ENCODE measurements around the gene PPARA. TPM values are rescaled to one million over a fixed set of nuclear protein-coding genes. Genes with fewer than 3 reads are reported as not detected.

PPARA gene
- total and polyA plus RNA-seq, 7 experiments from 2014 or later = 3.7 to 21.6 (median 16.4) TPM

DNA sequence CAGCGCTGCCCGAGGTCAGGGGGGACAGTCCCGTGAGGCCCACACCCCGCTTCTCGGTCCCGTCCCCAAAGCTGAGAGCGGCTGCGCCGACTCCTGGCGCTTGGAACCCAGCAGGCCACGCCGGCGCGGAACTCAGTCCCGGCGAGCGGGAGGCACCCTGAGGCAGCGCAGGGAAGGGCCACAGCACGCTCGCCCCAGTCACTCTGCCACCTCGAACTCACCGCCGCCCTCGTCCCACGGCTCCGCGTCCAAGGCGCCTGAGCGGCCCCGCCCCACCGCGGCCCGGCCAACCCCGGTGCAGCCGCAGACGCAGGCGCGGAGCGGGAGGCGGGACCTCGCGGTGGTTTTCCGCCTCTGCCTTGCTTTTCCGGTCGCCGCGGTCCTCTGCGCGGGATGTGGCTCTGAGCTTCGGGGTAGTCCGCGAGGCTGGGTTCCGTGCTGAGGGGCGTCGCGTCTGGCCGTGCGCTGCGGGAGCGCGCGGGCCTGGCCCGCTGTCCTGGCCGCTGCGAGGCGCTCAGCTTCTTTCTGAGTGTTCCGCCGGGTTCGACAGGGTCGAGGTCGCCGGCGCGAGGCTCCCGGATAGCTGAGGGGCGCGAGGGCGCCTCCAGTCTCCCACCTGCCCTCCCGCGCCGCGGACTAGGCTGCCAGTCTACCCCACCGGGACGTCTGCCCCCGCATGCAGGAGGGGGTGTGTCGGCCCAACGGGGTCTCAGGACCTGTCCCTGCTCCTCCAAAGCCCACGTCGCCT lies 99.9 kb downstream of the PPARA start, which contains the start of gene CDPF1:
TSS of gene CDPF1 (minus strand) at position 259 of the 748 bp plus-strand sequence. CDS start 2,009 bp downstream, outside the sequence.
- CTCF ChIA-PET = interaction anchor here (0.8 to 1.3 kb wide), 3 partner anchors 46 to 129 kb away, joined by 3 to 4 read pairs (median 3); no protein-coding TSS in a partner anchor

GRCh38 chr22:46250783-46251125 lies 100.4 kb downstream of the PPARA start:
- ChIA-PET POLR2A (interaction anchor here (0.9 to 3.1 kb wide), 5 partner anchors 10 to 101 kb away, joined by 3 to 19 read pairs (median 4); partner anchors contain the start of genes GTSE1 and TTC38), CTCF (interaction anchor here (0.8 to 1.3 kb wide), 3 partner anchors 45 to 129 kb away, joined by 3 to 4 read pairs (median 3); no protein-coding TSS in a partner anchor)
- intact Hi-C loops (cut with micrococcal nuclease) = loop anchor here (1.0 to 10.0 kb wide), 9 partner anchors 16 to 238 kb away; partner anchors contain the start of genes GTSE1 (in 2 of the 2) and TRMU (in 1 of the 2)
- H3K9me3 ChIP-seq (ENCODE audit: control insufficient read depth in 2 of 3, low read length in 3 of 3) = no peaks in the 10 kb centered on the region
- Mint-ChIP-seq H3K9me3 (peaks cover 0 to 5% (median 0%) of the 10 kb centered on the region in 11 donors), H3K36me3 (peaks cover 0 to 6% (median 0%) of the 10 kb centered on the region in 5 donors), H3K4me3 (peak overlapping the region; percentile 74 to 93 (median 83)), H3K27ac (peak overlapping the region; percentile 36 to 92 (median 76)), H3K27me3 (no peaks in the 10 kb centered on the region), H3K4me1 (peaks cover 17 to 32% (median 27%) of the 10 kb centered on the region in 7 donors)
- H3K36me3 ChIP-seq (ENCODE audit: control insufficient read depth in 2 of 3, insufficient read depth in 3 of 3, low read length in 3 of 3) = no peaks in the 10 kb centered on the region
- ATAC-seq (peak; percentile 0), DNase-seq (peak in 2 of 9 donors; percentile 9 to 12)
- peak overlapping the region; percentile 77 for H3K27ac ChIP-seq (ENCODE audit: low read depth, low read length)
- peaks cover 5 to 7% of the 10 kb centered on the region in 2 donors for H3K4me1 ChIP-seq (ENCODE audit: control insufficient read depth in 2 of 2, insufficient read depth in 2 of 2, low read length in 2 of 2)
- H3K27me3 ChIP-seq (ENCODE audit: control insufficient read depth in 2 of 2, insufficient read depth in 2 of 2, low read length in 2 of 2) = no peaks in the 10 kb centered on the region
- H3K4me3 ChIP-seq (ENCODE audit: low read length) = peak overlapping the region; percentile 71

More for the DNA sequence above, 99.9 kb downstream of the PPARA start, which contains the start of gene CDPF1:
- Mint-ChIP-seq H3K9me3 (peaks cover 0 to 5% (median 0%) of the 10 kb centered on the region in 11 donors), H3K4me3 (peak within 1 kb of the TSS; percentile 74 to 93 (median 83)), H3K27me3 (no peaks in the 10 kb centered on the region), H3K4me1 (peaks cover 17 to 32% (median 29%) of the 10 kb centered on the region in 7 donors), H3K27ac (peak within 1 kb of the TSS; percentile 51 to 92 (median 77)), H3K36me3 (peaks cover 0 to 6% (median 0%) of the 10 kb centered on the region in 5 donors)
- Histone ChIP-seq H3K4me3 (ENCODE audit: low read length) (peak within 1 kb of the TSS; percentile 71), H3K27ac (ENCODE audit: low read depth, low read length) (peak within 1 kb of the TSS; percentile 77), H3K27me3 (ENCODE audit: control insufficient read depth in 2 of 2, insufficient read depth in 2 of 2, low read length in 2 of 2) (no peaks in the 10 kb centered on the region), H3K4me1 (ENCODE audit: control insufficient read depth in 2 of 2, insufficient read depth in 2 of 2, low read length in 2 of 2) (peaks cover 5 to 7% of the 10 kb centered on the region in 2 donors), H3K9me3 (ENCODE audit: control insufficient read depth in 2 of 3, low read length in 3 of 3) (no peaks in the 10 kb centered on the region), H3K36me3 (ENCODE audit: control insufficient read depth in 2 of 3, insufficient read depth in 3 of 3, low read length in 3 of 3) (peaks cover 0 to 4% (median 0%) of the 10 kb centered on the region in 3 experiments)
- intact Hi-C loops (cut with micrococcal nuclease) = loop anchor here (1.0 to 10.0 kb wide), 8 partner anchors 17 to 238 kb away; partner anchors contain the start of genes GTSE1 (in 2 of the 2) and TRMU (in 1 of the 2)
- ATAC-seq (peak; percentile 97), DNase-seq (peak; percentile 82 to 96 (median 86))
- POLR2A ChIA-PET = interaction anchor here (0.7 to 3.1 kb wide), 7 partner anchors 9 to 214 kb away, joined by 3 to 19 read pairs (median 4); partner anchors contain the start of genes GTSE1 and TTC38

- intact Hi-C loops (cut with micrococcal nuclease) = loop anchor here (1.0 to 10.0 kb wide), 5 partner anchors 16 to 239 kb away; partner anchors contain the start of gene TRMU (in 1 of the 2)
- H3K9me3 Mint-ChIP-seq = peaks cover 0 to 5% (median 0%) of the 10 kb centered on the region in 11 donors
- Histone ChIP-seq H3K36me3 (ENCODE audit: control insufficient read depth in 2 of 3, insufficient read depth in 3 of 3, low read length in 3 of 3) (no peaks in the 10 kb centered on the region), H3K4me3 (ENCODE audit: low read length) (no peak overlapping the region), H3K4me1 (ENCODE audit: control insufficient read depth in 2 of 2, insufficient read depth in 2 of 2, low read length in 2 of 2) (peaks cover 5 to 7% of the 10 kb centered on the region in 2 donors), H3K9me3 (ENCODE audit: control insufficient read depth in 2 of 3, low read length in 3 of 3) (no peaks in the 10 kb centered on the region), H3K27me3 (ENCODE audit: control insufficient read depth in 2 of 2, insufficient read depth in 2 of 2, low read length in 2 of 2) (no peaks in the 10 kb centered on the region), H3K27ac (ENCODE audit: low read depth, low read length) (no peak overlapping the region)
- H3K4me1 Mint-ChIP-seq = peaks cover 17 to 31% (median 27%) of the 10 kb centered on the region in 7 donors
- DNase-seq (no peak), ATAC-seq (no peak)
- peak overlapping the region; percentile 74 to 93 (median 83) for H3K4me3 Mint-ChIP-seq
- ChIA-PET CTCF (no interaction called here), POLR2A (interaction anchor here (3.1 kb wide), 1 partner anchor 45 kb away, joined by 19 read pairs; the partner anchor contains the start of gene GTSE1)
- H3K36me3 Mint-ChIP-seq = peaks cover 0 to 5% (median 0%) of the 10 kb centered on the region in 5 donors
- peak overlapping the region; percentile 5 to 92 (median 76) for H3K27ac Mint-ChIP-seq
- peaks cover 0 to 3% (median 0%) of the 10 kb centered on the region in 5 donors for H3K27me3 Mint-ChIP-seq
These were observed 100.9 kb downstream of the PPARA start for GRCh38 chr22:46251266-46251665.

DNA sequence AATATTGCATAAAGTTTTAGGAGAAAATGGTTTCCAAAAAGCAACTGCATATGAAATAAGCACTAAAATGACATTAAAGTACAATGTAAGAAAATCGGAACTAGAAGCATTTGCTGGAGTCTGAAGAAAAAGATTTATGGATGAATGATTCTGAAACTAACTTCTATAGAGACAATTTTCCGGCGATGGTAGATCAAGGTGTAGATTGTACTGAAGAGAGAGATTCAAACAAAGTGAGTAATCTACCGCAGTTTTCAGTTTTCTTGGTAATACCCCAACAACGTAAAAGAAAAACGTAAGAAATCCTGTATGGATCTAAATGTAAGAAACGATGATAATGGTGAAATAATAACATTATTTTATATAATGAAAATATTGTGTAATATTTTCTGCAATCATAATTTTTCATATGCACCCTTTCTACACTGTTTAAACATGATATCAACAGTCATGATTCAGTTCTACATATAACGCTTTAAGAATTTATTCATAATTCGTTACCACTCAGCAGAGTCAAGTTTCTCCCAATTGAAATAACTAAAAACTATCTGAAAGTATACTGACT lies 101.6 kb downstream of the PPARA start:
- CTCF ChIA-PET = no interaction called here
- H3K36me3 ChIP-seq (ENCODE audit: control insufficient read depth in 2 of 3, insufficient read depth in 3 of 3, low read length in 3 of 3) = no peaks in the 10 kb centered on the region
- peaks cover 0 to 5% (median 0%) of the 10 kb centered on the region in 3 experiments for H3K9me3 ChIP-seq (ENCODE audit: control insufficient read depth in 2 of 3, low read length in 3 of 3)
- peaks cover 5 to 7% of the 10 kb centered on the region in 2 donors for H3K4me1 ChIP-seq (ENCODE audit: control insufficient read depth in 2 of 2, insufficient read depth in 2 of 2, low read length in 2 of 2)
- H3K27ac ChIP-seq (ENCODE audit: low read depth, low read length) = no peak overlapping the region
- no peak for ATAC-seq
- no peak overlapping the region for H3K4me3 ChIP-seq (ENCODE audit: low read length)
- Mint-ChIP-seq H3K27me3 (peaks cover 0 to 3% (median 0%) of the 10 kb centered on the region in 5 donors), H3K9me3 (peaks cover 0 to 5% (median 0%) of the 10 kb centered on the region in 11 donors), H3K27ac (peak overlapping the region in 6 of 9 donors; percentile 5 to 92 (median 79)), H3K4me1 (peaks cover 14 to 31% (median 27%) of the 10 kb centered on the region in 7 donors), H3K4me3 (peak overlapping the region; percentile 74 to 93 (median 83)), H3K36me3 (peaks cover 0 to 5% (median 0%) of the 10 kb centered on the region in 5 donors)
- POLR2A ChIA-PET = interaction anchor here (0.6 to 3.1 kb wide), 2 partner anchors 44 to 1034 kb away, joined by 5 to 19 read pairs; partner anchors contain the start of gene GTSE1
- no peak for DNase-seq
- intact Hi-C loops (cut with micrococcal nuclease) = loop anchor here (1.0 to 10.0 kb wide), 5 partner anchors 15 to 240 kb away; partner anchors contain the start of gene TRMU (in 1 of the 2)
- H3K27me3 ChIP-seq (ENCODE audit: control insufficient read depth in 2 of 2, insufficient read depth in 2 of 2, low read length in 2 of 2) = no peaks in the 10 kb centered on the region

DNA sequence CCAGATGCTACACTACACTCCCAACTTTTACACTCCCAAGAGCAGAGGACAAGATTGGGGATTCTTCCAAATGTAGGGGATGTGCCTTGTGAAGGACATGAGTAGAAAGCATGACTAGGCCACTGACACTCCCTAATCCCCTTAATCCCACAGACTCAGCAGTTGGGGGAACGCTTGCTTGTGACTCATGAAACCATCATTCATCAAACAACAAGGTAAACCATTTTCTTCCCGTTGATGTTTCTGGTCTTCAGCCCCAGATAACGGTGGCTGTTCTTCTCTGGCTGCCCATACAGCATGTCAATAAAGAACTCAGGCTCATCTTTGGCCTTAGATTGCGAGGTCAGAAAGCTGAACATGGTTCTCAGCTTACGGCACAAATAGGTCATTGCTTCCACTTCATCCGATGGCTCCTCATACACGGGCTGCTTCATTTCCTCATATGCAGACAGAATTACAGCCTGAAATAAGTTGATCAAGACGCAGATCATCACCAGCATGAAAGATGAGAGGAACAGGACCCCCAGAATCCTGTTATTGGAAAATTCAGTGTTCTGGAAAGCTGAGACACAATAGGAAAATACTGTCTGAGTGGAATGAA lies 106.1 kb downstream of the PPARA start:
- Mint-ChIP-seq H3K4me1 (peaks cover 7 to 12% (median 9%) of the 10 kb centered on the region in 7 donors), H3K27ac (no peak overlapping the region), H3K36me3 (peaks cover 0 to 14% (median 3%) of the 10 kb centered on the region in 5 donors), H3K4me3 (no peak overlapping the region), H3K9me3 (peaks cover 0 to 44% (median 3%) of the 10 kb centered on the region in 11 donors), H3K27me3 (peaks cover 18 to 47% (median 28%) of the 10 kb centered on the region in 5 donors)
- H3K27me3 ChIP-seq (ENCODE audit: control insufficient read depth in 2 of 2, insufficient read depth in 2 of 2, low read length in 2 of 2) = peaks cover 0 to 2% of the 10 kb centered on the region in 2 donors
- H3K36me3 ChIP-seq (ENCODE audit: control insufficient read depth in 2 of 3, insufficient read depth in 3 of 3, low read length in 3 of 3) = no peaks in the 10 kb centered on the region
- no peak overlapping the region for H3K27ac ChIP-seq (ENCODE audit: low read depth, low read length)
- peaks cover 0 to 5% (median 0%) of the 10 kb centered on the region in 3 experiments for H3K9me3 ChIP-seq (ENCODE audit: control insufficient read depth in 2 of 3, low read length in 3 of 3)
- no peak overlapping the region for H3K4me3 ChIP-seq (ENCODE audit: low read length)
- POLR2A ChIA-PET = interaction anchor here (1.4 kb wide), 1 partner anchor 11 kb away, joined by 4 read pairs; the partner anchor contains the start of gene TTC38
- peaks cover 0 to 1% of the 10 kb centered on the region in 2 donors for H3K4me1 ChIP-seq (ENCODE audit: control insufficient read depth in 2 of 2, insufficient read depth in 2 of 2, low read length in 2 of 2)
- DNase-seq (no peak), ATAC-seq (no peak)
- CTCF ChIA-PET = no interaction called here
- intact Hi-C loops (cut with micrococcal nuclease) = loop anchor here in 1 of 2 donors (10.0 kb wide), 1 partner anchor 78 kb away; the partner anchor contains the start of gene TRMU
